Type B pancreatic cell (in vitro differentiated cells): ENCODE data around the gene RNU2-1. TPM values are rescaled to one million over a fixed set of nuclear protein-coding genes. Genes with fewer than 3 reads are reported as not detected.
"Not testable (repeated sequence)": the region's sequence is repeated elsewhere in the genome, so short reads cannot be mapped to it uniquely, and the experiment has no call there.

Experiments used
- DNase-seq: peaks from one replicate; pipeline ENCODE4 v3.0.0; 2021; ENCODE audit warnings: mixed read lengths; ENCODE audit not compliant: unreplicated experiment; ENCODE audit errors: extremely low spot score
- H3K27ac Mint-ChIP-seq: 2 replicates; pipeline ENCODE4 v1.8.0; 2021; ENCODE audit warnings: mild to moderate bottlenecking, mixed read lengths
- H3K27me3 Mint-ChIP-seq: 2 replicates; pipeline ENCODE4 v1.8.0; 2021; ENCODE audit warnings: mixed read lengths
- H3K36me3 Mint-ChIP-seq: 2 replicates; pipeline ENCODE4 v1.8.0; 2021; ENCODE audit warnings: mixed read lengths
- H3K4me1 Mint-ChIP-seq: one replicate; pipeline ENCODE4 v1.8.0; 2021; ENCODE audit warnings: mixed read lengths; ENCODE audit not compliant: unreplicated experiment
- H3K4me3 Mint-ChIP-seq: 2 replicates; pipeline ENCODE4 v1.8.0; 2021; ENCODE audit warnings: mild to moderate bottlenecking, mixed read lengths
- H3K9me3 Mint-ChIP-seq: 2 replicates; pipeline ENCODE4 v1.8.0; 2021; ENCODE audit warnings: mixed read lengths
- total RNA-seq: library from RNA; stranded (reverse); gene quantifications from 2 replicates; pipeline ENCODE4 v1.2.1, GENCODE V29; 2021; ENCODE audit warnings: low replicate concordance
- TF ChIP-seq, protein P1 (sequence below): fragments of 200-600 bp; sonication (generic); conservative IDR thresholded peaks from 2 replicates; pipeline ENCODE4 v1.5.0; 2021; ENCODE audit warnings: antibody characterized with exemption, mild to moderate bottlenecking

Gene RNU2-1
- total RNA-seq, 1 donor from 2014 or later, result 6,478 TPM

DNA sequence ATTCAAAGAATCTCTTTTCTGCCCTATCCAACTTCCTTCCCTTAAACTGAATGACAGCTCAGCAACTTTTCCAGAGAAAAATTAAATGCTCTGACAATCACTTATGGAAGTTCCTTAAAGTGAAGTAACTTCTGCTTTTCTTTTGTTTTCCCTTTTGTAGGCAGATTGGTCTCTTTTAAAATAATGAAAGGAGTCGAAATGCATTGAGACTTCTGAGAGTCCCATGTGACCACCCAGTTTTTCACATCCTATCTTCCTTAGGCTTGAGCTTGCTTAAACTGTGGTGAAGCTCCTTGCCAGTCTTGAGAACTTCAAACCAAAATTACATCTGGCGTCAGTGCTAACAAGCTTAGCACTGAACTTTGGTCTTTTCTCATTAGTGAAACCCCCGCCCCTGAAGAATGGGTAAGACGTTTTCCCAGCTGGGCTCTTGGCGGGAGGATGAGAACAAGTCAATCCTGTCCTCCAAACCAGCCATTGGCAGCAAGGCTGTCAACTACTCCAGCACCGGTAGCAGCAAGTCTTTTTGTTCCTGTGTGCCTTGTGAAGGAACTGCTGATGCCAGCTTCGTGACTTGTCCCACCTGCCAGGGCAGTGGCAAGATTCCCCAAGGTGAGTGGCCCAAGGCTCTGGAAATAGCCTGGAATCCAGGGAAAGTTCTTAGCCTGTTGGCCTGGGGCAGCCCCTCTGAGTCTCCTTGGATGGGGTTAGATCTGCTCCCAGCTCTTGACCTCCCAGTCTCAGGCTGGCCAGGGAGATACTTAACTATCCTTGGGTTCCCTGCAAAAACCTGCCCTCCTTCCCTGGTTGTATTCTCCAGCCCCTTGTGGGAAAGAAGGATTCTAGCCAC is 20.9 kb downstream of the RNU2-1 start:
- no peaks in the 10 kb centered on the region for H3K27me3 Mint-ChIP-seq
- H3K36me3 Mint-ChIP-seq, result peaks cover 4% of the 10 kb centered on the region
- DNase-seq, result no peak
- H3K4me1 Mint-ChIP-seq, result peaks cover 24% of the 10 kb centered on the region
- TF ChIP-seq, protein P1, sequence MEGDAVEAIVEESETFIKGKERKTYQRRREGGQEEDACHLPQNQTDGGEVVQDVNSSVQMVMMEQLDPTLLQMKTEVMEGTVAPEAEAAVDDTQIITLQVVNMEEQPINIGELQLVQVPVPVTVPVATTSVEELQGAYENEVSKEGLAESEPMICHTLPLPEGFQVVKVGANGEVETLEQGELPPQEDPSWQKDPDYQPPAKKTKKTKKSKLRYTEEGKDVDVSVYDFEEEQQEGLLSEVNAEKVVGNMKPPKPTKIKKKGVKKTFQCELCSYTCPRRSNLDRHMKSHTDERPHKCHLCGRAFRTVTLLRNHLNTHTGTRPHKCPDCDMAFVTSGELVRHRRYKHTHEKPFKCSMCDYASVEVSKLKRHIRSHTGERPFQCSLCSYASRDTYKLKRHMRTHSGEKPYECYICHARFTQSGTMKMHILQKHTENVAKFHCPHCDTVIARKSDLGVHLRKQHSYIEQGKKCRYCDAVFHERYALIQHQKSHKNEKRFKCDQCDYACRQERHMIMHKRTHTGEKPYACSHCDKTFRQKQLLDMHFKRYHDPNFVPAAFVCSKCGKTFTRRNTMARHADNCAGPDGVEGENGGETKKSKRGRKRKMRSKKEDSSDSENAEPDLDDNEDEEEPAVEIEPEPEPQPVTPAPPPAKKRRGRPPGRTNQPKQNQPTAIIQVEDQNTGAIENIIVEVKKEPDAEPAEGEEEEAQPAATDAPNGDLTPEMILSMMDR, result no peak
- H3K9me3 Mint-ChIP-seq, result no peaks in the 10 kb centered on the region
- H3K27ac Mint-ChIP-seq, result peak overlapping the region; percentile 58
- peak overlapping the region; percentile 95 for H3K4me3 Mint-ChIP-seq

DNA sequence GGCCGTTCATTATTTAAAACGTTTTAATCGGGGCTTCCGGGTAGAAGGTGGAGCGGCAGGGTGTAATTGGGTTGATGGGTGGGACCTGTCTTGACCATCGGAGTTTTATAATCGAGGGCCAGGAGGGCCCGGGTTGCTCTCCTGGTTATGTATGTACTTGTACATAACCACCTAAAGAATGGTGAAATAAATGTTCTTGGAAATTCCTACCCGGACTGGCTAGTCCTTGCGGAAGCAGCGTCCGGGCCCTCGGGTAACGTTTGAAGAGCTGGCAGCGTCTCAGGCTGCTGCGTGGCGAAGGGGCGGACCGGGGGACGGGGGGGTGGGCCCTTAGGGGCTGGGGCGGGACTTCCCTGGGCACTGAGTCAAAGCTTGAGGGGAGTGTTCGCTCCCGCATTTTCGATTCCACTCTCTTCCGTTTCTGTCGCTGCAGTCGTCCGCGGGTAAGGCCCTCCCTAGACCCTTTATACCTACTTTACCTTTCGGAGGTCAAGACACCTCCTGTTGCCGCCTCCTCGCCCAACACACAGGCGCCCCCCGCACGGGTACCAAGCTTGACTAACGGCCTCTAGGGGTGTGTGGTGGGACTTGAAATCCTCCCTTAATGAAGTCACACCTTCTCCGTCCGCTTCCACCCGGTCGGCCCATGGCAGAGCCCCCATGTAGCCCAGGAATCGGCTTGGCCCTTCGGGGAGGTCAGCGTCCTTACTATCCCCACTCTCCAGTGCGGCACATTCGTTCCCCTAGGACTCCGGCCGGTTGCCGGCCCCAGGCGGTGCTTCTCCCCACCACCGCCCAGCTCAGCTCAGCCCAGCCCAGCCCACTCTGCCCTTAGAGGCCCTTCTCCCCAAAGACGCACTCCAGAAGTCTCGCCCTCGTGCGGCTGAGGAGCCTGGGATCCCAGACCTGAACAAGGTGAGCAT is 22.0 kb downstream of the RNU2-1 start, which contains the start of gene TMEM106A:
TMEM106A (plus strand) TSS at position 396 of the 923 bp plus-strand sequence. CDS start 1,167 bp downstream, outside the sequence.
- Mint-ChIP-seq H3K4me3 (peak within 1 kb of the TSS; percentile 95), H3K36me3 (peaks cover 4% of the 10 kb centered on the region), H3K27ac (peak within 1 kb of the TSS; percentile 58), H3K4me1 (peaks cover 20% of the 10 kb centered on the region), H3K27me3 (no peaks in the 10 kb centered on the region), H3K9me3 (no peaks in the 10 kb centered on the region)
- TF ChIP-seq, protein P1, result peak; percentile 62
- no peak for DNase-seq

DNA sequence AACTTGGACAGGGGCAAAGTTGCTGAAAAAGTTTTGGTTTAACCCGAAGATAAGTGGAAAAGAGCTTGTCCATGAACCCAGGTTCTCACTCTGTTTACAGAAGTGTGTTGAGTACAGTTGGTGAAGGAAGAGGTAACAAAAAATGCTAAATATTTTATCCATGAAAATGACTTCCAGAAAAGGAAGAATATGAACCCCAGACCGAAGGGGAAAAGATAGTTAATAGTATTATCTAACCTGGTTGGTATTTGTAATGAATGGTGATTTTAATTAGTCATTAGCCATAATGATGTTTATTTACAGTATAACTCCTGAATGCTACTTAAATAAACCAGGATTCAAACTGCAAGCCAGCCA is 22.7 kb downstream of the RNU2-1 start:
- Mint-ChIP-seq H3K4me3 (peak overlapping the region; percentile 95), H3K27me3 (no peaks in the 10 kb centered on the region), H3K4me1 (peaks cover 18% of the 10 kb centered on the region), H3K27ac (peak overlapping the region; percentile 58), H3K9me3 (no peaks in the 10 kb centered on the region), H3K36me3 (peaks cover 4% of the 10 kb centered on the region)
- TF ChIP-seq, protein P1, result no peak
- no peak for DNase-seq

DNA sequence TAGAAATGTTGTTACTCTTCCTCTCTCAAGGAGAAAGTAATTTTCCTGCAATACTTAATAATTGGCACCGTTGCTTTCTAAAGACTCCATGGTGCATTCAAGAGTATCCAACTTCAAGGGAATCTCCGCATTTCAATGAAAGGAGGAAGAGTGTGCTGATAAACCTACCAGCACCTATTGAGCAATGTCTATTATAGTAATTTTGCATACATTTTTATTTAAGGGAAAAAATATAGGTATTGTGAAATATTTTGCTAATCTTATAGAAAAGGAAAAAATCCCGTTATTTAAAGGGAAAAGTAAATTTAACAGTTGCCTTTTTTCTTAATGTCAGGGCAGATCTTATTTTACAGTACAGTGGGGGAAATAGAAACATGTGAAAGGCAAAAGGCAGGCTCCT is 23.2 kb downstream of the RNU2-1 start:
- no peaks in the 10 kb centered on the region for H3K9me3 Mint-ChIP-seq
- H3K4me3 Mint-ChIP-seq, result peak overlapping the region; percentile 95
- peaks cover 4% of the 10 kb centered on the region for H3K36me3 Mint-ChIP-seq
- TF ChIP-seq, protein P1, result no peak
- peaks cover 18% of the 10 kb centered on the region for H3K4me1 Mint-ChIP-seq
- H3K27ac Mint-ChIP-seq, result peak overlapping the region; percentile 58
- no peak for DNase-seq
- no peaks in the 10 kb centered on the region for H3K27me3 Mint-ChIP-seq

DNA sequence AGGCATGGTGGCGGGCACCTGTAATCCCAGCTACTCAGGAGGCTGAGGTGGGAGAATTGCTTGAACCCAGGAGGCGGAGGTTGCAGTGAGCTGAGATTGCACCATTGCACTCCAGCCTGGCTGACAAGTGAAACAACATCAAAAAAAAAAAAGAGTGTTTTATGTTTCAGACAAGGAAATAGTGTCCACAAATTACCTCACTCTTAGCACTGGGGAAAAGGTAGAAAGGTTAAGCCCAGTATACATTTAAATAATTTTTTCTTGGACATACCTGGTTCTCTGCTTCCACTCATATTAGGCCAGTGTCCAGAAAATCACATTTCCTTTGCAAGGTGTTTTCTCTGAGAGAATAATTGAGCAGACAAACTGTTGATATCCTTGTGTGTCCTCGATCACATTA is 30.8 kb downstream of the RNU2-1 start:
- H3K27ac Mint-ChIP-seq, H3K9me3 Mint-ChIP-seq, H3K4me1 Mint-ChIP-seq, H3K27me3 Mint-ChIP-seq, H3K4me3 Mint-ChIP-seq, DNase-seq: not testable (repeated sequence)
- peaks cover 20% of the 10 kb centered on the region for H3K36me3 Mint-ChIP-seq
